Right atrium auricular region (tissue), 2 donors: Measurements from ENCODE around the gene CDK6. TPM values are rescaled to one million over a fixed set of nuclear protein-coding genes. Genes with fewer than 3 reads are reported as not detected.

Experiments used
- DNase-seq: peaks from one replicate; pipeline ENCODE4 v3.0.0-alpha.2; 2019; ENCODE audit warnings: low spot score
- H3K27ac ChIP-seq, 2 donors: fragments of 200-600 bp; sonication (generic); 1 replicate in 1 of 2; 2 replicates in 1 of 2; pipeline ENCODE4 v1.5.1; 2016 to 2019
- H3K27me3 ChIP-seq, 2 donors: fragments of 200-600 bp; sonication (generic); one replicate each; pipeline versions ENCODE4 v1.5.1 to v1.6.0; 2017 to 2019
- H3K36me3 ChIP-seq: fragments of 200-600 bp; sonication (generic); one replicate; pipeline ENCODE4 v1.5.1; 2016
- H3K4me1 ChIP-seq, 2 donors: fragments of 200-600 bp; sonication (generic); one replicate each; pipeline versions ENCODE4 v1.5.1 to v1.6.0; 2017 to 2019
- H3K4me3 ChIP-seq, 2 donors: fragments of 200-600 bp; sonication (generic); 1 replicate in 1 of 2; 2 replicates in 1 of 2; pipeline ENCODE4 v1.5.1; 2017 to 2019; ENCODE audit warnings: mild to moderate bottlenecking in 1 of 2, moderate library complexity in 1 of 2
- H3K9me3 ChIP-seq, 2 donors: fragments of 200-600 bp; sonication (generic); one replicate each; pipeline ENCODE4 v1.5.1; 2019
- total RNA-seq, 2 donors: library from RNA; depleted of rRNA; stranded (reverse); fragments of >200 nt; gene quantifications; one replicate each; pipeline ENCODE4 v1.1.0, GENCODE V29; 2016
- TF ChIP-seq, protein P1 (sequence below), 2 donors: fragments of 200-600 bp; sonication (generic); IDR thresholded peaks; one replicate each; pipeline ENCODE4 v1.5.1; 2019; ENCODE audit warnings: antibody characterized with exemption in 2 of 2

CDK6 gene
- total RNA-seq, 2 donors from 2014 or later: 10.6 to 12.4 TPM

DNA sequence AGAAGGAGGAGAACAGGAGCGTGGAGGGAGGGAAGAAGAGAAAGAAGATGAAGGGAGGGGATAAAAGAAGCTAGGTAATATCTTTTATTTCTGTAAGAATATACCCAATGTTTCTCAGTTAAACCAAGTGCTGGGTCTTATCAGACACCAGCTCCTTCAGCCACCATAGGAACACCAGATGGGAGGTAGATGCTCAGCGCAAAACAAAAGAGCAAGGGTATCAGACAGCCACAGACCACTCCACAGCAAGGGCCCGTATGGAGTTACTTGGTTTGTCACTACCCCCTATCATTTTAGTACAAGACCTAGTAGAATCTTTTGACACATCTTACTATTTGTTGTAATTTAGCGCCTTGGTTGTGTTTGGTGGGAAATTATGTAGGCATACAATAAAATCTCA is 180.3 kb downstream of the CDK6 start:
- H3K36me3 ChIP-seq: no peaks in the 10 kb centered on the region

DNA sequence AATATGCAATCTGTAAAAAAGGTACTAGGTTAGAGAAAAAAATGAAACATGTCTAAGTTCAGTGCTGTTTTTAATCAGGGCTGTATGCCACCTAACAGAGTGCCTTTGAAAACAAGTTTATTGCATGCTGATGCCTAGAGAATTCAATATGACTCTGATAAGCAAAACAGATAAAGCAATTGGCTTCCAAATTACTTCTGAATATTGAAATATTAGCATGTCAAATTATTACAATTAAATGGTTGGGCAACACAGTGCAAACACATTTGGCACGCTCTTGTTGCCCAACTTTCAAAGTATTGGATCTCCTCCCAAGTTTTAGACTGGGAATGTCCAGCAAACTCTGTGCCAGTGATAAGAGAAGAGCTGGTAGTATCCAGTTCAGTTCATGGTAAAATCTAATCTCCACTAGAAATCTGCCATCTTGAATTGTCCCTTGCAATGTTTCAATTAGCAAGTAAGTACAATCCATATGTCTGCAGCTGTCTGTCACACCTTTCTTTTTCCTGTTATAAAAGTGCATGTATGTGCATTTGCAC is 181.0 kb downstream of the CDK6 start:
- no peaks in the 10 kb centered on the region for H3K4me1 ChIP-seq
- no peak overlapping the region for H3K27ac ChIP-seq
- no peaks in the 10 kb centered on the region for H3K36me3 ChIP-seq
- no peaks in the 10 kb centered on the region for H3K9me3 ChIP-seq
- TF ChIP-seq, protein P1, sequence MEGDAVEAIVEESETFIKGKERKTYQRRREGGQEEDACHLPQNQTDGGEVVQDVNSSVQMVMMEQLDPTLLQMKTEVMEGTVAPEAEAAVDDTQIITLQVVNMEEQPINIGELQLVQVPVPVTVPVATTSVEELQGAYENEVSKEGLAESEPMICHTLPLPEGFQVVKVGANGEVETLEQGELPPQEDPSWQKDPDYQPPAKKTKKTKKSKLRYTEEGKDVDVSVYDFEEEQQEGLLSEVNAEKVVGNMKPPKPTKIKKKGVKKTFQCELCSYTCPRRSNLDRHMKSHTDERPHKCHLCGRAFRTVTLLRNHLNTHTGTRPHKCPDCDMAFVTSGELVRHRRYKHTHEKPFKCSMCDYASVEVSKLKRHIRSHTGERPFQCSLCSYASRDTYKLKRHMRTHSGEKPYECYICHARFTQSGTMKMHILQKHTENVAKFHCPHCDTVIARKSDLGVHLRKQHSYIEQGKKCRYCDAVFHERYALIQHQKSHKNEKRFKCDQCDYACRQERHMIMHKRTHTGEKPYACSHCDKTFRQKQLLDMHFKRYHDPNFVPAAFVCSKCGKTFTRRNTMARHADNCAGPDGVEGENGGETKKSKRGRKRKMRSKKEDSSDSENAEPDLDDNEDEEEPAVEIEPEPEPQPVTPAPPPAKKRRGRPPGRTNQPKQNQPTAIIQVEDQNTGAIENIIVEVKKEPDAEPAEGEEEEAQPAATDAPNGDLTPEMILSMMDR (IDR thresholded peaks at IDR 0.05): no peak
- no peak for DNase-seq
- H3K4me3 ChIP-seq: no peak overlapping the region
- H3K27me3 ChIP-seq: no peaks in the 10 kb centered on the region

More for the DNA sequence above, 180.3 kb downstream of the CDK6 start:
- H3K27ac ChIP-seq: no peak overlapping the region
- H3K4me1 ChIP-seq: no peaks in the 10 kb centered on the region
- no peak overlapping the region for H3K4me3 ChIP-seq
- no peak for DNase-seq
- TF ChIP-seq, protein P1 (IDR thresholded peaks at IDR 0.05): no peak
- H3K27me3 ChIP-seq: no peaks in the 10 kb centered on the region
- no peaks in the 10 kb centered on the region for H3K9me3 ChIP-seq

DNA sequence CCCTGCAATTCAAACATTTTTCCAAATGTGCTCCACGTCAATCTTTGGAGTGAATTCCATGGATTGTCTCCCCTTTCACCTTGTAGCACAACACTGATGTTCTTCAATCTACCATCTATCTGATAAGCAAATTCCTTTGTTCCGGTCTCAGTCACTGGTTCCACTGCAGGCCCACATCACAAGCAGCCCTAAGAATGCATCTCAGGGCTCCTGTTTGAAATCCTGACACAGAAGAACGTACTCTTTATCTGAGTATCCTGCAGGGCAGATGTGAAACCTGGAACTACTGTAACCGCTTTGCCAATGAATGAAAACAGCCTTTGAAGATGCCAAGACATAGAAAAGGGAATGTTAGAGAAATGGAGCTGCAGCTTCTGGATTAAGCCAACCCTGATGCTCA is 183.2 kb downstream of the CDK6 start:
- no peak overlapping the region for H3K27ac ChIP-seq
- H3K9me3 ChIP-seq: no peaks in the 10 kb centered on the region

DNA sequence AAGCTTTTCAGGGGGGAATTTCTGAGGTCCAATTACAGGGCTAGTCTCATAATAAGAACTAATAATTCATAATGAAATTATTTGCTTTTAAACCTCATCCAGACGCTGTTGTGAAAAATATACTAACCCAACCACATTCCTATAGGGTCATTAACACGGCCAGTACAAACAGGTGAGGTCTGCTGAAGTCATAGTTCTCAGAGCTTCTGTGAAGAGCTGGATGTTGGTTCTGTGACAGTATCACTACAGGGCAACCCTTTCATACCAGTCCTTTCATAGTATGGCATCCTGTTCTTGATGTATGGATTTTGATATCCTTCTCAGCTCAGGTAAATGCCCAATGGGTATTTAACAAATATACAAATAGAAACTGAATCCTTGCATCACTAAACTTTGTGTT is 183.8 kb downstream of the CDK6 start:
- Histone ChIP-seq H3K9me3 (no peaks in the 10 kb centered on the region), H3K27me3 (no peaks in the 10 kb centered on the region), H3K4me3 (no peak overlapping the region), H3K27ac (no peak overlapping the region), H3K36me3 (no peaks in the 10 kb centered on the region), H3K4me1 (no peaks in the 10 kb centered on the region)
- TF ChIP-seq, protein P1 (IDR thresholded peaks at IDR 0.05): no peak
- no peak for DNase-seq

More for the DNA sequence above, 183.2 kb downstream of the CDK6 start:
- Histone ChIP-seq H3K36me3 (no peaks in the 10 kb centered on the region), H3K4me1 (no peaks in the 10 kb centered on the region), H3K4me3 (no peak overlapping the region), H3K27me3 (no peaks in the 10 kb centered on the region)
- TF ChIP-seq, protein P1 (IDR thresholded peaks at IDR 0.05): no peak
- no peak for DNase-seq

DNA sequence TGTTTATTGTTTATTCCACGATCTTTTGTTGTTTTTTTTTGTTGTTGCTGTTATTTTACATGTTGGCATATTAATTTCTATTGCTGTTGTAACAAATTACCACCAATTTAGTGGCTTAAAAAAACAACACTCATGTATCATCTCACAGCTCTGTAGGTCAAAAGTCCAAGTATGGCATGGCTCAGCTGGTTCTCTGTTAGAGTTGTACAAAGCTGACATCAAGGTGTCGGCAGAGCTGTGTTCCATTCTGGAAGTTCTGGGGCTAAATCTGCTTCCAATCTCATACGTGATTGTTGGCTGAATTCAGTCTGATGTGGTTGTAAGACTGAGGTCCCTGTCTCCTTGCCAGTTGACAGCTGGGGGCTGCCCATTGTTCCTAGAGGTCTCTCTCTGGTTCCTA is 186.0 kb downstream of the CDK6 start:
- no peaks in the 10 kb centered on the region for H3K36me3 ChIP-seq
- TF ChIP-seq, protein P1 (IDR thresholded peaks at IDR 0.05): no peak
- no peaks in the 10 kb centered on the region for H3K9me3 ChIP-seq
- H3K27ac ChIP-seq: no peak overlapping the region
- no peaks in the 10 kb centered on the region for H3K27me3 ChIP-seq
- peaks cover 0 to 12% of the 10 kb centered on the region in 2 donors for H3K4me1 ChIP-seq
- no peak overlapping the region for H3K4me3 ChIP-seq
- no peak for DNase-seq

DNA sequence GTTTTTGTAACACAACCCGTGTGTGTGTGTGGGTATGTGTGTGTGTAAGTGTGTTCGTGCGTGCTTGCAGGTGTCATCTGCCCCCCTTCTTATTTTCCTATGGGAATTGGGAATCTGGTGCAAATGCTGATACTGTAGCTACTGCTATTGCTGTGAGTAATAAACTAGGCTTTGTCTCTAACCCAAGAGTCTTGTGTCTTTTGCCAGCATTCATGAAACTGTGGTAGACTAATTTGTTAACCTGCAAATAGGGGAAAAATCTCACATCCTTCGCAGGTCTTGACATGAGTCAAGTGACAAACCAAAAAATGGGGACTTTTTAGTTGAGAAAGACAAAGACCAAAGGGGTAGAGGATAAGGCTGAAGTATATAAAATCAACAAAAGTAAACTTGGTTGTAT is 188.3 kb downstream of the CDK6 start:
- H3K4me3 ChIP-seq: no peak overlapping the region
- DNase-seq: no peak
- H3K36me3 ChIP-seq: no peaks in the 10 kb centered on the region
- no peak overlapping the region for H3K27ac ChIP-seq
- TF ChIP-seq, protein P1 (IDR thresholded peaks at IDR 0.05): no peak
- H3K4me1 ChIP-seq: peaks cover 0 to 28% of the 10 kb centered on the region in 2 donors
- no peaks in the 10 kb centered on the region for H3K27me3 ChIP-seq
- no peaks in the 10 kb centered on the region for H3K9me3 ChIP-seq
